PFSK-1 (cell line): ENCODE results near the gene GEMIN4.

ENCODE experiments used
- POLR2AphosphoS5 ChIP-seq: IDR thresholded peaks from 2 replicates; pipeline ENCODE4 v1.6.1; 2012; ENCODE audit warnings: low read depth, mild to moderate bottlenecking, control low read depth, low read length, moderate library complexity
- SIN3A ChIP-seq: IDR thresholded peaks from 2 replicates; pipeline ENCODE4 v1.6.1; 2012; ENCODE audit warnings: mild to moderate bottlenecking, low read length, moderate library complexity, borderline replicate concordance; ENCODE audit not compliant: insufficient read depth
- TAF1 ChIP-seq: IDR thresholded peaks from 2 replicates; pipeline ENCODE4 v1.6.1; 2012; ENCODE audit warnings: low read length, control low read depth, borderline replicate concordance; ENCODE audit not compliant: insufficient read depth
- TF ChIP-seq, protein P1 (sequence below), 2 experiments: IDR thresholded peaks; 2 replicates each; pipeline versions ENCODE4 v1.6.1 to v1.8.0; 2011 to 2012; ENCODE audit warnings: low read depth in 2 of 2, low read length in 2 of 2, control low read depth in 1 of 2, inconsistent platforms in 1 of 2, mild to moderate bottlenecking in 1 of 2, moderate library complexity in 1 of 2; ENCODE audit not compliant: insufficient read depth in 1 of 2

DNA sequence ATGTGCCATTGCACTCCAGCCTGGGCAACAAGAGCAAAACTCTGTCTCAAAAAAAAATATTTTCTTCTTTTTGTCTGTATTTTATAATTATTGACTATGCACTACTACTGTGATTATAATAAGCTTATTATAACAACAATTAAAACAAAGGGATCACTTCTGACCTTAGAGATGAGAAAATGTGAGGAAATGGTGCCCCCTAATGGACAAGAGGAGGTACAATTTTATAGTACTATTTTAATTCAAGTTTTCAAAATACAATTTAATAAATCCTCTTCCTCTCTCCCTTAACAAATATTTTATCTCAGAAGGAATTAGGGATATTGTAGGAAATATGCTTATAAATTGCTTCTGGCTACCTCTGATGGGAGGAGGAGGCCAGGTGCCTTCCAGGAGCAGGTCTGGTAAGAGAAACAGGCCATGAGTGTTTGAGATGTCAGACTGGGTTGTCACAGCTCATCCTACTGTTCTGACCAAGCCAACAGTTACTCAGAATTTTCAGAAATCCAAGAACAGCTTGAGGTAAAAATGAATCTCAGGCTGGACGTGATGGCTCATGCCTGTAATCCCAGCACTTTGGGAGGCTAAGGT is 51.5 kb downstream of the GEMIN4 start:
- TF ChIP-seq TAF1 (no peak), POLR2AphosphoS5 (no peak), SIN3A (no peak)
- TF ChIP-seq, protein P1, sequence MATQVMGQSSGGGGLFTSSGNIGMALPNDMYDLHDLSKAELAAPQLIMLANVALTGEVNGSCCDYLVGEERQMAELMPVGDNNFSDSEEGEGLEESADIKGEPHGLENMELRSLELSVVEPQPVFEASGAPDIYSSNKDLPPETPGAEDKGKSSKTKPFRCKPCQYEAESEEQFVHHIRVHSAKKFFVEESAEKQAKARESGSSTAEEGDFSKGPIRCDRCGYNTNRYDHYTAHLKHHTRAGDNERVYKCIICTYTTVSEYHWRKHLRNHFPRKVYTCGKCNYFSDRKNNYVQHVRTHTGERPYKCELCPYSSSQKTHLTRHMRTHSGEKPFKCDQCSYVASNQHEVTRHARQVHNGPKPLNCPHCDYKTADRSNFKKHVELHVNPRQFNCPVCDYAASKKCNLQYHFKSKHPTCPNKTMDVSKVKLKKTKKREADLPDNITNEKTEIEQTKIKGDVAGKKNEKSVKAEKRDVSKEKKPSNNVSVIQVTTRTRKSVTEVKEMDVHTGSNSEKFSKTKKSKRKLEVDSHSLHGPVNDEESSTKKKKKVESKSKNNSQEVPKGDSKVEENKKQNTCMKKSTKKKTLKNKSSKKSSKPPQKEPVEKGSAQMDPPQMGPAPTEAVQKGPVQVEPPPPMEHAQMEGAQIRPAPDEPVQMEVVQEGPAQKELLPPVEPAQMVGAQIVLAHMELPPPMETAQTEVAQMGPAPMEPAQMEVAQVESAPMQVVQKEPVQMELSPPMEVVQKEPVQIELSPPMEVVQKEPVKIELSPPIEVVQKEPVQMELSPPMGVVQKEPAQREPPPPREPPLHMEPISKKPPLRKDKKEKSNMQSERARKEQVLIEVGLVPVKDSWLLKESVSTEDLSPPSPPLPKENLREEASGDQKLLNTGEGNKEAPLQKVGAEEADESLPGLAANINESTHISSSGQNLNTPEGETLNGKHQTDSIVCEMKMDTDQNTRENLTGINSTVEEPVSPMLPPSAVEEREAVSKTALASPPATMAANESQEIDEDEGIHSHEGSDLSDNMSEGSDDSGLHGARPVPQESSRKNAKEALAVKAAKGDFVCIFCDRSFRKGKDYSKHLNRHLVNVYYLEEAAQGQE (IDR thresholded peaks at IDR 0.05; ENCODE audit: insufficient read depth in 1 of 2, low read depth in 2 of 2, low read length in 2 of 2), result no peak
